Tibial nerve (tissue), 4 donors: ENCODE results near the gene CNOT11. TPM values are rescaled to one million over a fixed set of nuclear protein-coding genes. Genes with fewer than 3 reads are reported as not detected.

ENCODE experiments used
- DNase-seq, 2 donors: peaks; one replicate each; pipeline ENCODE4 v3.0.0-alpha.2; 2019; ENCODE audit warnings: low spot score in 2 of 2
- H3K27ac ChIP-seq, 4 donors: fragments of 200-600 bp; sonication (generic) in 3 of 4; one replicate each; pipeline ENCODE4 v1.5.1; 2017 to 2019; ENCODE audit warnings: mild to moderate bottlenecking in 1 of 4
- H3K27me3 ChIP-seq, 2 donors: fragments of 200-600 bp; sonication (generic) in 1 of 2; one replicate each; pipeline versions ENCODE4 v1.5.1 to v1.6.0; 2017 to 2019
- H3K36me3 ChIP-seq, 3 donors: fragments of 200-600 bp; sonication (generic); one replicate each; pipeline ENCODE4 v1.5.1; 2018 to 2019
- H3K4me1 ChIP-seq, 4 donors: fragments of 200-600 bp; sonication (generic) in 3 of 4; one replicate each; pipeline ENCODE4 v1.5.1; 2017 to 2019
- H3K4me3 ChIP-seq, 4 donors: fragments of 200-600 bp; sonication (generic) in 3 of 4; one replicate each; pipeline ENCODE4 v1.5.1; 2017 to 2019; ENCODE audit warnings: mild to moderate bottlenecking in 1 of 4, moderate library complexity in 1 of 4
- H3K9me3 ChIP-seq, 4 donors: fragments of 200-600 bp; sonication (generic) in 3 of 4; one replicate each; pipeline ENCODE4 v1.5.1; 2017 to 2019
- CTCF ChIP-seq, 5 experiments: fragments of 200-600 bp in 3 of 5; fragments of 450-650 bp in 2 of 5; sonication (generic) in 3 of 5; IDR thresholded peaks; one replicate each; pipeline ENCODE4 v1.5.1; 2016 to 2019; ENCODE audit warnings: antibody characterized with exemption in 5 of 5, mild to moderate bottlenecking in 3 of 5, moderate library complexity in 2 of 5
- EP300 ChIP-seq, 2 donors: sonication (generic); formaldehyde crosslinking; IDR thresholded peaks; one replicate each; pipeline ENCODE4 v1.6.1; 2017; ENCODE audit warnings: antibody characterized with exemption in 2 of 2, mild to moderate bottlenecking in 1 of 2
- POLR2A ChIP-seq, 2 donors: fragments of 450-650 bp; IDR thresholded peaks; one replicate each; pipeline ENCODE4 v1.6.1; 2017; ENCODE audit warnings: antibody characterized with exemption in 2 of 2, mild to moderate bottlenecking in 2 of 2, moderate library complexity in 2 of 2
- WGBS, 2 donors: methylation state at CpG; one replicate each; pipeline ENCODE4 v1.1.5; 2018; 5-methylcytosine and 5-hydroxymethylcytosine counted together
- total RNA-seq, 4 donors: library from RNA; depleted of rRNA; stranded (reverse); fragments of >200 nt; gene quantifications; one replicate each; pipeline ENCODE4 v1.1.0, GENCODE V29; 2016

The CNOT11 gene
- total RNA-seq, 4 donors from 2014 or later: 17.5 to 29.9 (median 19.6) TPM

- no peaks in the 10 kb centered on the region for H3K36me3 ChIP-seq
- TF ChIP-seq CTCF (IDR thresholded peaks at IDR 0.05) (no peak), POLR2A (IDR thresholded peaks at IDR 0.05) (no peak), EP300 (IDR thresholded peaks at IDR 0.05) (no peak)
- DNase-seq: no peak
- H3K27ac ChIP-seq: peak overlapping the region in 1 of 4 donors; percentile 48
- H3K9me3 ChIP-seq: no peaks in the 10 kb centered on the region
- WGBS, 2 donors: 68 to 85% methylated on average over 4 of the region's 4 CpGs
- H3K4me1 ChIP-seq: peaks cover 0 to 79% (median 37%) of the 10 kb centered on the region in 4 donors
- no peaks in the 10 kb centered on the region for H3K27me3 ChIP-seq
- peak overlapping the region in 1 of 4 donors; percentile 65 for H3K4me3 ChIP-seq
Measured at GRCh38 chr2:101305035-101305434, 52.3 kb downstream of the CNOT11 start.

DNA sequence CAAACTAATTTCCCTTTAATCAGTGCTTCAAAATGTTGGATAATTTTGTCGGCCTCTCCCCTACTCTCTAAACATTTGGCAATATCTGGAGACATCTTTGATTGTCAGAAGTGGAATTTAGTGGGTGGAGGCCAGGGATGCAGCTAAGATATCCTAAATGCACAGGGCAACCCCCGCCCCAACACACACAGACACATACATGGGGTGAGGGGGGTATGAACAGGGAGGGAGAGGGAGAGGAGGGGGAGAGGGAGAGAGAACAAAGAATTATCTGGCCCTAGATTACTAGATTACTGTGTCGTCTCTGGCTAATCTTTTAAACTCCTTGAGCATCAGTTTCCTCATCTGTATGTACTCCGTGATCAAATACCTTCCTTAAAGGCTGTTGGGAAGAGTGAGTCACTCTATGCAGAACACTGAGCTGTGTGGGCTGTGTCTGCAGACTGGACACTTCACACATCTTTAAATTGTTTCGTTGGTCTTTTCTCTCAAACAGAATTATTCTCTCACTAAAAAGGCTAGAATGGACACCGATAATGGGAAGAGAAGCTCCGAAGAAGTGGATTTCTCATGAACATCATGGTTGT, 52.9 kb downstream of the CNOT11 start:
- H3K4me3 ChIP-seq: peak overlapping the region in 2 of 4 donors; percentile 65 to 100
- peaks cover 0 to 74% (median 33%) of the 10 kb centered on the region in 4 donors for H3K4me1 ChIP-seq
- no peaks in the 10 kb centered on the region for H3K9me3 ChIP-seq
- TF ChIP-seq POLR2A (IDR thresholded peaks at IDR 0.05) (no peak), CTCF (IDR thresholded peaks at IDR 0.05) (no peak), EP300 (IDR thresholded peaks at IDR 0.05) (no peak)
- H3K27me3 ChIP-seq: no peaks in the 10 kb centered on the region
- DNase-seq: no peak
- 64 to 72% methylated on average over 7 of the region's 7 CpGs for WGBS, 2 donors
- peak overlapping the region in 3 of 4 donors; percentile 88 to 98 (median 94) for H3K27ac ChIP-seq
- H3K36me3 ChIP-seq: no peaks in the 10 kb centered on the region

- no peak for DNase-seq
- Histone ChIP-seq H3K27ac (peak overlapping the region in 3 of 4 donors; percentile 88 to 98 (median 94)), H3K4me3 (peak overlapping the region; percentile 65 to 100 (median 93)), H3K4me1 (peaks cover 0 to 66% (median 33%) of the 10 kb centered on the region in 4 donors), H3K9me3 (no peaks in the 10 kb centered on the region), H3K27me3 (no peaks in the 10 kb centered on the region), H3K36me3 (no peaks in the 10 kb centered on the region)
- 49 to 55% methylated on average over 7 of the region's 7 CpGs for WGBS, 2 donors
- TF ChIP-seq EP300 (IDR thresholded peaks at IDR 0.05): no peak
- no peak for TF ChIP-seq POLR2A (IDR thresholded peaks at IDR 0.05)
- no peak for TF ChIP-seq CTCF (IDR thresholded peaks at IDR 0.05)
Measured at GRCh38 chr2:101306410-101306809, 53.7 kb downstream of the CNOT11 start.

DNA sequence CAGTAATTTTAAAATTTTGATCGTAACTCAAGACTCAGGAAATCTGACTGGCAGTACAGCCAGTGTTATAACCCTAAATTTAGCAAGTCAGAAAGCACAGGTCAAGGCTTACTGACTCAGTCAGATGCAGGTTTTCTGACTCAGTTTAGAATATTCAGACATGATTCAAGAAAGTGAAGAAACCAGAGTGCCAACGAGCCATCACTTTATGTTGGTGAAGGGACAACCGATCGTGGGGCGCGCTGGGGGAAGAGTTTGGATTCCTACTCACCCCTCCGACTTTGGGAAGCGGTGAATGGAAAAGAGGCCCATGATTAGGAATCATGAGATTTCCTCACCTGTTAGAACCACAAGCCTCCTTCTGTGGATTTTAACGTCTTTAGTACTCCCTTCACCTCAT, 54.8 kb downstream of the CNOT11 start:
- peak overlapping the region; percentile 65 to 100 (median 93) for H3K4me3 ChIP-seq
- WGBS, 2 donors: 29 to 48% methylated on average over 9 of the region's 9 CpGs
- TF ChIP-seq POLR2A (IDR thresholded peaks at IDR 0.05) (no peak), CTCF (IDR thresholded peaks at IDR 0.05) (no peak), EP300 (IDR thresholded peaks at IDR 0.05) (no peak)
- no peaks in the 10 kb centered on the region for H3K9me3 ChIP-seq
- H3K4me1 ChIP-seq: peaks cover 0 to 56% (median 33%) of the 10 kb centered on the region in 4 donors
- no peak for DNase-seq
- no peaks in the 10 kb centered on the region for H3K36me3 ChIP-seq
- no peaks in the 10 kb centered on the region for H3K27me3 ChIP-seq
- peak overlapping the region; percentile 88 to 98 (median 91) for H3K27ac ChIP-seq

- Histone ChIP-seq H3K27me3 (no peaks in the 10 kb centered on the region), H3K36me3 (no peaks in the 10 kb centered on the region), H3K9me3 (no peaks in the 10 kb centered on the region), H3K27ac (peak overlapping the region; percentile 88 to 98 (median 91)), H3K4me3 (peak overlapping the region; percentile 65 to 100 (median 93)), H3K4me1 (peaks cover 0 to 56% (median 33%) of the 10 kb centered on the region in 4 donors)
- 0 to 1% methylated on average over 5 to 15 of the region's 57 CpGs for WGBS, 2 donors
- TF ChIP-seq POLR2A (IDR thresholded peaks at IDR 0.05): no peak
- no peak for TF ChIP-seq CTCF (IDR thresholded peaks at IDR 0.05)
- TF ChIP-seq EP300 (IDR thresholded peaks at IDR 0.05): no peak
- no peak for DNase-seq
Measured at GRCh38 chr2:101307950-101308431, 55.3 kb downstream of the CNOT11 start.
